Type B pancreatic cell (in vitro differentiated cells): ENCODE measurements around the gene RGS17. TPM values are rescaled to one million over a fixed set of nuclear protein-coding genes. Genes with fewer than 3 reads are reported as not detected.

ENCODE experiments used
- DNase-seq: peaks from one replicate; pipeline ENCODE4 v3.0.0; 2021; ENCODE audit warnings: mixed read lengths; ENCODE audit not compliant: unreplicated experiment; ENCODE audit errors: extremely low spot score
- H3K27ac Mint-ChIP-seq: 2 replicates; pipeline ENCODE4 v1.8.0; 2021; ENCODE audit warnings: mild to moderate bottlenecking, mixed read lengths
- H3K27me3 Mint-ChIP-seq: 2 replicates; pipeline ENCODE4 v1.8.0; 2021; ENCODE audit warnings: mixed read lengths
- H3K36me3 Mint-ChIP-seq: 2 replicates; pipeline ENCODE4 v1.8.0; 2021; ENCODE audit warnings: mixed read lengths
- H3K4me1 Mint-ChIP-seq: one replicate; pipeline ENCODE4 v1.8.0; 2021; ENCODE audit warnings: mixed read lengths; ENCODE audit not compliant: unreplicated experiment
- H3K4me3 Mint-ChIP-seq: 2 replicates; pipeline ENCODE4 v1.8.0; 2021; ENCODE audit warnings: mild to moderate bottlenecking, mixed read lengths
- H3K9me3 Mint-ChIP-seq: 2 replicates; pipeline ENCODE4 v1.8.0; 2021; ENCODE audit warnings: mixed read lengths
- total RNA-seq: library from RNA; stranded (reverse); gene quantifications from 2 replicates; pipeline ENCODE4 v1.2.1, GENCODE V29; 2021; ENCODE audit warnings: low replicate concordance
- TF ChIP-seq, protein P1 (sequence below): fragments of 200-600 bp; sonication (generic); conservative IDR thresholded peaks from 2 replicates; pipeline ENCODE4 v1.5.0; 2021; ENCODE audit warnings: antibody characterized with exemption, mild to moderate bottlenecking

The RGS17 gene
- total RNA-seq, 1 donor from 2014 or later = 3.7 TPM

DNA sequence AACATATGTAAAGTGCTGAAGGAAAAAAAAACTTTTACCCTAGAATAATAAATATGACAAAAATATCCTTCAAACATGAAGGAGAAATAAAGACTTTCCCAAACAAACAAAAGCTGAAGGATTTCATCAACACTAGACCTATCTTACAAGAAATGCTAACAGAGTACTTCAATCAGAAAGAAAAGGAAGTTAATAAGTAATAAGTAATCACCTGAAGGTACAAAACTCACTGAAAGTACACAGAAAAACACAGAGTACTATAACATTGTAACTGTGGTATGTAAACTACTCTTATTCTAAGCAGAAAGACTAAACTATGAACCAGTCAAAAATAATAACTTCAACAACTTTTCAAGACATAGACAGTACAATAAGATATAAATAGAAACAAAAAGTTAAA is 67.1 kb downstream of the RGS17 start:
- no peaks in the 10 kb centered on the region for H3K27me3 Mint-ChIP-seq
- no peak overlapping the region for H3K4me3 Mint-ChIP-seq
- TF ChIP-seq, protein P1, sequence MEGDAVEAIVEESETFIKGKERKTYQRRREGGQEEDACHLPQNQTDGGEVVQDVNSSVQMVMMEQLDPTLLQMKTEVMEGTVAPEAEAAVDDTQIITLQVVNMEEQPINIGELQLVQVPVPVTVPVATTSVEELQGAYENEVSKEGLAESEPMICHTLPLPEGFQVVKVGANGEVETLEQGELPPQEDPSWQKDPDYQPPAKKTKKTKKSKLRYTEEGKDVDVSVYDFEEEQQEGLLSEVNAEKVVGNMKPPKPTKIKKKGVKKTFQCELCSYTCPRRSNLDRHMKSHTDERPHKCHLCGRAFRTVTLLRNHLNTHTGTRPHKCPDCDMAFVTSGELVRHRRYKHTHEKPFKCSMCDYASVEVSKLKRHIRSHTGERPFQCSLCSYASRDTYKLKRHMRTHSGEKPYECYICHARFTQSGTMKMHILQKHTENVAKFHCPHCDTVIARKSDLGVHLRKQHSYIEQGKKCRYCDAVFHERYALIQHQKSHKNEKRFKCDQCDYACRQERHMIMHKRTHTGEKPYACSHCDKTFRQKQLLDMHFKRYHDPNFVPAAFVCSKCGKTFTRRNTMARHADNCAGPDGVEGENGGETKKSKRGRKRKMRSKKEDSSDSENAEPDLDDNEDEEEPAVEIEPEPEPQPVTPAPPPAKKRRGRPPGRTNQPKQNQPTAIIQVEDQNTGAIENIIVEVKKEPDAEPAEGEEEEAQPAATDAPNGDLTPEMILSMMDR = no peak
- H3K4me1 Mint-ChIP-seq = no peaks in the 10 kb centered on the region
- no peak for DNase-seq
- no peaks in the 10 kb centered on the region for H3K36me3 Mint-ChIP-seq
- peaks cover 14% of the 10 kb centered on the region for H3K9me3 Mint-ChIP-seq
- no peak overlapping the region for H3K27ac Mint-ChIP-seq

DNA sequence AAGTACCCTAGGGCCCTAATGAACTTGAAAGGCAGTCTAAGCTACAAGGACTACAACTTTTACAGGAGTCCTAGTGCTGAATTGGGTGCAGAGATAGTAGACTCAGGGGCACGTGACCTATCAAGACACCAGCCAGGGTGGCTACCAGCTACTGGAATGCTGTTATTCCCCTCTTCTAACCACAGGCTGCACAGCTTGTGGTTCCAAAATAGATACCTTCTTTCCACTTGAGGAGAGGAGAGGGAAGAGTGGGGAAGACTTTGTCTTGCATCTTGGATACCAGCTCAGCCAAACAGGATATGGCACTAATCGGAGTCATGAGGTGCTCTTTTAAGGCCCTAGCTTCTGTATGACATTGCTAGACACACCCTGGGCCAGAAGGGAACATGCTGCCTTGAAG is 68.6 kb downstream of the RGS17 start:
- Mint-ChIP-seq H3K9me3 (peaks cover 14% of the 10 kb centered on the region), H3K36me3 (no peaks in the 10 kb centered on the region), H3K4me1 (no peaks in the 10 kb centered on the region), H3K27me3 (no peaks in the 10 kb centered on the region), H3K4me3 (no peak overlapping the region), H3K27ac (no peak overlapping the region)
- DNase-seq = no peak
- TF ChIP-seq, protein P1 = no peak

DNA sequence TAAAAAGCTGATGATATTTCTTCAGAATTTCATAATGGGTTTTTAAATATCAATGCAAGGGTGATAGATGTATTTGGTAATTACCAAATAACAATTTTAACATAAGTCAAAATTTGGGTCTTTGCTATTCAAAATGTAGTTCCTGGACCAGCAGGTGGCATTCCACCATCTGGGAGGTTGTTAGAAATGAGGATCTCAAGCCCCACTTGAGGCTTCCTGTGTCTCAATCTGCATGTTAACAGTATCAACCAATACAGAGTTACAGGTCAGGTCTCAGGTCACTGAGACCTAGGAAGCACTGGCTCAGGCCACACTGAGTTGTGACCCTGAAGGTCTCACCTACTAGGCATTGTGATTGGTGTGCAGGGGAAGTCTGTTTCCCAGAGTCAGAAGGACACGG is 71.3 kb downstream of the RGS17 start:
- no peaks in the 10 kb centered on the region for H3K4me1 Mint-ChIP-seq
- DNase-seq = no peak
- H3K27me3 Mint-ChIP-seq = no peaks in the 10 kb centered on the region
- H3K4me3 Mint-ChIP-seq = no peak overlapping the region
- H3K36me3 Mint-ChIP-seq = no peaks in the 10 kb centered on the region
- H3K9me3 Mint-ChIP-seq = peaks cover 9% of the 10 kb centered on the region
- TF ChIP-seq, protein P1 = no peak
- no peak overlapping the region for H3K27ac Mint-ChIP-seq

DNA sequence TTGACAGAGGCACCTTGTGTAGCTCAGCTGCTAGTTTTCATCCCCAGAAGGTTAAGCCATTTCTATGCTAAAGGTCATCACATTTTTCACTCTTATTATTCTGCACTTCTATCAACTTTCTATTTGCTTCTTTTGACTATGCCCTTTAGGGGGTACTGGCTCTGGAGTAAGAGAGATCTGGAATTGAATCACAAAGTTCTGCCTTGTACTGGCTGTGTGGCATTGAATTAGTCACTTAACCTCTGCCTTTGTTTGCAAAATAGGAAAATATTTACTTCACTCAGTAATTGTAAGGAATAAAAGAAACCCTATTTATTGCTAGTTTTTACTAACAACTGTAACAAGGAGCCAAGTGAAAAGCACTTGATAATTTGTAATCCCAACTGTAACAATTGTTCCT is 71.8 kb downstream of the RGS17 start:
- Mint-ChIP-seq H3K9me3 (peaks cover 9% of the 10 kb centered on the region), H3K4me1 (no peaks in the 10 kb centered on the region), H3K36me3 (no peaks in the 10 kb centered on the region), H3K27me3 (no peaks in the 10 kb centered on the region), H3K27ac (no peak overlapping the region), H3K4me3 (no peak overlapping the region)
- DNase-seq = no peak
- TF ChIP-seq, protein P1 = no peak

DNA sequence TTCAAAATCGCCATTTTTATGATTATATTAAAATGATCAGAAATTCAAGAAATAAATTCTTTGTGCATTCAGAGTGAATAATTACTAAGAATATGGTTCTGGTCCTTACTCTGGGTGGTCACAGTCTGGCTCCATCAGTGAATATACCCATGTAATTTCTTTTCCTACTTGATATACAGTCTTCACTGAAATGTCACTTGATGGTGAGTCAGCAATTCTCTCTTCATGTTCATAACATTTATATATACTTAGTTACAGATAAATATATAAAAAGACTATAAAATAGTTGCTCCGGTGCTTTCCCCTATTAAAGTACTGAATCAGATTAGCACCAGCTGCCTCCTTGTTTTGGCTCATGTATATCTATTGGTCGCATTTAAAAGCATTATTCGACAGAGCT is 72.2 kb downstream of the RGS17 start:
- Mint-ChIP-seq H3K27ac (no peak overlapping the region), H3K27me3 (no peaks in the 10 kb centered on the region), H3K36me3 (no peaks in the 10 kb centered on the region), H3K4me3 (no peak overlapping the region), H3K4me1 (no peaks in the 10 kb centered on the region), H3K9me3 (peaks cover 9% of the 10 kb centered on the region)
- DNase-seq = no peak
- TF ChIP-seq, protein P1 = no peak

DNA sequence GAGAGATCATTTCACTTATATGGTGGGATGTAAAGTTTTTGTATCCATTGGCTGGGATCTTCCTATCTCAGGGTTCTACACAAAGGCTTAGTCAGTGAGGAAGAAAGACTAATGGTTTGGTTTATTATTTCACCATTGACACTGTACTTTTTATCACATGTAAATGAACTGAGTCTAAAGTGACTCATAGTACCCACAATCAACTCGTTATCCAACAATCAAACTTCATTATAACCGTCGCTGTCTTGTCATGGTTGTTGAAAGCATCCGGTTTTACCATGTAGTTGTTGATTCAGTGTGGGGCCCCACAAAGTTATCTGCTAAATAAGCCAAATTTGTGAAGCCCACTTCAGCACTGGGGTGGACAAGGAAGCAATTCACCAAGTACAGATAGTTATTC is 72.8 kb downstream of the RGS17 start:
- peaks cover 4% of the 10 kb centered on the region for H3K9me3 Mint-ChIP-seq
- H3K27ac Mint-ChIP-seq = no peak overlapping the region
- H3K36me3 Mint-ChIP-seq = no peaks in the 10 kb centered on the region
- H3K4me1 Mint-ChIP-seq = no peaks in the 10 kb centered on the region
- TF ChIP-seq, protein P1 = no peak
- no peak overlapping the region for H3K4me3 Mint-ChIP-seq
- DNase-seq = no peak
- H3K27me3 Mint-ChIP-seq = no peaks in the 10 kb centered on the region
